Fibroblast of the aortic adventitia (primary cell): ENCODE measurements around the gene SERINC5. TPM values are rescaled to one million over a fixed set of nuclear protein-coding genes. Genes with fewer than 3 reads are reported as not detected.

Experiments used
- DNase-seq: peaks from one replicate; pipeline ENCODE4 v3.0.0-alpha.2; 2010; ENCODE audit warnings: low read depth
- H3K4me3 ChIP-seq: 2 replicates; pipeline ENCODE4 v1.5.1; 2011; ENCODE audit warnings: low read depth, mild to moderate bottlenecking, control low read depth, low read length, moderate library complexity
- CTCF ChIP-seq: IDR thresholded peaks from 2 replicates; pipeline ENCODE4 v1.5.1; 2011; ENCODE audit warnings: mild to moderate bottlenecking, low read length, control low read depth, inconsistent platforms; ENCODE audit not compliant: insufficient read depth
- total RNA-seq: library from RNA; depleted of rRNA; stranded (reverse); fragments of >200 nt; gene quantifications from 2 replicates; pipeline ENCODE4 v1.2.3, GENCODE V29; 2012; ENCODE audit warnings: low replicate concordance

Gene SERINC5
- total RNA-seq, 1 donor: 17.1 TPM

DNA sequence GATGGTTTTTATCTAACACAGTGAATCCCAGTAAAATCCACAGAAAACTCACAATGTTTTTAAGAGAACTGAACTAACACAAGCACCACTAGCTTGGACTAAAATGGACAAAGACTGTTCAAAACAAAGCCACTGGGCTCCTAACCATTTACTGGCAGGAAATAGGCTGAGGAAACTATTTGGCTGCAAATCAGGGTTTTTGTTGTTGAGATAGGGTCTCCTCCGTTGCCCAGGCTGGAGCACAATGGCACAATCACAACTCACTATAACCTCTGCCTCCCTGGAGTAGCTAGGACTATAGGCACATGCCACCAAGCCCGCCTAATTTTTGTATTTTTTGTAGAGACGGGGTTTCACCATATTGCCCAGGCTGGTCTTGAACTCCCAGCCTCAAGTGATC lies 121.0 kb downstream of the SERINC5 start:
- no peak overlapping the region for H3K4me3 ChIP-seq
- TF ChIP-seq CTCF: no peak
- no peak for DNase-seq

DNA sequence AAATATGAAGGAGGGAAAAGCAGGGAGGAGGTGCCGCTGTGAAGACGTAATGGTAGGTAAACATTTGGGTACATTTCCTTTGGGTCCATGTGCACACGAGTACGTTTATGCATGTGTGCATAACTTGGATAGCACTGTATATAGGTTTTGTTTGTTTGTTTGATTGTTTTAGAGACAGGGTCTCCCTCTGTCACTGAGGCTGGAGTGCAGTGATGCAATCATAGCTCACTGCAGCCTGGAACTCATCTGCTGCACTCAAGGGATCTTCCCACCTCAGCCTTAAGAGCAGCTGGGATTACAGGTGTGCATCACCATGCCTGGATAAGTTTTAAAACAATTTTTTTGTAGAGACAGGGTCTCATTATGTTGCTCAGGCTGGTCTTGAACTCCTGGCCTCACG lies 126.7 kb downstream of the SERINC5 start:
- H3K4me3 ChIP-seq: no peak overlapping the region
- no peak for TF ChIP-seq CTCF
- no peak for DNase-seq

- no peak for TF ChIP-seq CTCF
- peak; percentile 21 for DNase-seq
- no peak overlapping the region for H3K4me3 ChIP-seq
These were observed 127.7 kb downstream of the SERINC5 start for GRCh38 chr5:80128141-80128540.

DNA sequence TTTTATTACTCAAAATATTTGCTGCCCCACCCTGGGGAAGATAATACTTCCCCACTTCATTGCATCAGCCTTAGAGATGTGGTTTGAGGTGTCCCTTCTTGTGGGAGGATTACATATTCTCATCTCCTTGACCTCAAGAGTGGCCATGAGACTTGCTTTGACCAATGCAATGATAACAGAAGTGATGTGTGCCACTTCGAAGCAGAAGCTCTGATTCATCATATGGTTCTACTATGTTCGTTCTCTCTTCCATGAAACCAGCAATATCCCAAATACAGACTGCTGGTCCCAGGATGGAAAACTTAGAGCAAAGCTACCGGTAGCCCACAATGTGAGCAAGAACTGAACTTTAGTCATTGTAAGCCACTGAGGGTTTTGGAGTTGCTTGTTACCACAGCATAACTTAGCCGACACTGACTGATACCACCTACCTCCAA lies 128.7 kb downstream of the SERINC5 start:
- DNase-seq: no peak
- H3K4me3 ChIP-seq: no peak overlapping the region
- no peak for TF ChIP-seq CTCF

DNA sequence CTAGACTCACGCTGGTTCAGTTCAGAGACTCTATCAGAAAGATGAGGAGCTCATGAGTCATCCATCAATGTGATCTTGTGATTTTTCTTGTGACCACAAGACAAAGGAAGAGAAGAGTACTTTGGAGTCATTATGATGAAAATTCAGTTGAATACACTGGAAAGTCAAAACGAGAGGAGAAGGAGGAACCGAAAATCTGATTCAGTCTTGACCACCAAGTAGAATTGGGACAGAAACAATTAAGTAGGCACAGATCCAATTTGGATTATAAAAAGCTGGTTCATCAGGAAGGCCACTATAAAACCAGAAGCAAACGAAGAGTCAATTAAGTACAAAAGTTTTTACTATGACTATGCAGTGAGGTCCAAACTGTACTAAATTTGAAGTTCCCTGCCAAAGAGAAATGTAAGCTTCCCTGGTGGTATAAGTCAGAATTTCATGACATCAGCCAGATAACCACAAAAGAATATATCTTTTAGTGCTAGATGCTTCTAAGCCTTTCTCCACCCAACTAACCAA lies 129.8 kb downstream of the SERINC5 start:
- TF ChIP-seq CTCF: peak; percentile 42
- DNase-seq: peak; percentile 73
- H3K4me3 ChIP-seq: no peak overlapping the region

- no peak for DNase-seq
- no peak overlapping the region for H3K4me3 ChIP-seq
- TF ChIP-seq CTCF: no peak
These were observed 130.6 kb downstream of the SERINC5 start for GRCh38 chr5:80125022-80125961.
